Hepatocyte (in vitro differentiated cells): ENCODE measurements around the gene NUMA1. TPM values are rescaled to one million over a fixed set of nuclear protein-coding genes. Genes with fewer than 3 reads are reported as not detected.

ENCODE experiments used
- DNase-seq: peaks from one replicate; pipeline ENCODE4 v3.0.0-alpha.2; 2016; ENCODE audit warnings: low spot score
- H2AFZ ChIP-seq: fragments of 200-600 bp; sonication (generic); 2 replicates; pipeline ENCODE4 v1.6.0; 2016; ENCODE audit warnings: antibody characterized with exemption, mild to moderate bottlenecking
- H3K27ac ChIP-seq: fragments of 200-600 bp; sonication (generic); 2 replicates; pipeline ENCODE4 v1.5.1; 2016; ENCODE audit warnings: mild to moderate bottlenecking
- H3K27me3 ChIP-seq: fragments of 200-600 bp; sonication (generic); 2 replicates; pipeline ENCODE4 v1.6.1; 2016
- H3K36me3 ChIP-seq: fragments of 200-600 bp; sonication (generic); replicated peaks from 2 replicates; pipeline ENCODE4 v1.5.1; 2016; ENCODE audit warnings: low read depth; ENCODE audit not compliant: insufficient read depth
- H3K4me1 ChIP-seq: fragments of 200-600 bp; sonication (generic); 2 replicates; pipeline ENCODE4 v1.5.1; 2016; ENCODE audit warnings: mild to moderate bottlenecking, moderate library complexity; ENCODE audit not compliant: insufficient read depth
- H3K4me2 ChIP-seq: fragments of 200-600 bp; sonication (generic); 2 replicates; pipeline ENCODE4 v1.6.0; 2016
- H3K4me3 ChIP-seq: fragments of 200-600 bp; sonication (generic); 2 replicates; pipeline ENCODE4 v1.5.1; 2016; ENCODE audit warnings: mild to moderate bottlenecking
- H3K79me2 ChIP-seq: fragments of 200-600 bp; sonication (generic); 2 replicates; pipeline ENCODE4 v1.6.0; 2017; ENCODE audit warnings: mild to moderate bottlenecking
- H3K9me2 ChIP-seq: fragments of 200-600 bp; sonication (generic); replicated peaks from 2 replicates; pipeline ENCODE4 v1.6.0; 2017; ENCODE audit warnings: mild to moderate bottlenecking; ENCODE audit not compliant: insufficient read depth
- H3K9me3 ChIP-seq: fragments of 200-600 bp; sonication (generic); 2 replicates; pipeline ENCODE4 v1.5.1; 2016; ENCODE audit warnings: low read depth, mild to moderate bottlenecking
- H4K20me1 ChIP-seq: fragments of 200-600 bp; sonication (generic); 2 replicates; pipeline ENCODE4 v1.6.0; 2016; ENCODE audit warnings: mild to moderate bottlenecking; ENCODE audit not compliant: insufficient read depth, poor library complexity, severe bottlenecking
- EZH2 ChIP-seq: fragments of 200-600 bp; sonication (generic); IDR thresholded peaks from 2 replicates; pipeline ENCODE4 v1.6.1; 2016; ENCODE audit warnings: antibody characterized with exemption, mild to moderate bottlenecking, borderline replicate concordance
- EZH2phosphoT487 ChIP-seq: fragments of 200-600 bp; sonication (generic); IDR thresholded peaks from one replicate; pipeline ENCODE4 v1.6.1; 2018; ENCODE audit warnings: antibody characterized with exemption, mild to moderate bottlenecking, low read depth, moderate library complexity; ENCODE audit not compliant: unreplicated experiment, severe bottlenecking
- WGBS: methylation state at CpG from one replicate; pipeline ENCODE4 v1.1.6; 2016; ENCODE audit warnings: low lambda C conversion rate; ENCODE audit errors: missing lambda C conversion rate; 5-methylcytosine and 5-hydroxymethylcytosine counted together
- polyA plus RNA-seq: library from polyadenylated mRNA; unstranded; fragments of >200 nt; fragmentation: Nextera tagmentation; extraction: Ambion mirVana; gene quantifications from 2 replicates; pipeline ENCODE4 v1.2.1, GENCODE V29; 2016
- total RNA-seq: library from RNA; depleted of rRNA; stranded (reverse); fragments of >200 nt; gene quantifications from 2 replicates; pipeline ENCODE4 v1.2.3, GENCODE V29; 2014
- TF ChIP-seq, protein P1 (sequence below): fragments of 200-600 bp; sonication (generic); IDR thresholded peaks from 2 replicates; pipeline ENCODE4 v1.5.1; 2016; ENCODE audit warnings: antibody characterized with exemption, mild to moderate bottlenecking; ENCODE audit not compliant: poor library complexity

Gene NUMA1
- total and polyA plus RNA-seq, 2 experiments from 2014 or later: 103 to 140 TPM

DNA sequence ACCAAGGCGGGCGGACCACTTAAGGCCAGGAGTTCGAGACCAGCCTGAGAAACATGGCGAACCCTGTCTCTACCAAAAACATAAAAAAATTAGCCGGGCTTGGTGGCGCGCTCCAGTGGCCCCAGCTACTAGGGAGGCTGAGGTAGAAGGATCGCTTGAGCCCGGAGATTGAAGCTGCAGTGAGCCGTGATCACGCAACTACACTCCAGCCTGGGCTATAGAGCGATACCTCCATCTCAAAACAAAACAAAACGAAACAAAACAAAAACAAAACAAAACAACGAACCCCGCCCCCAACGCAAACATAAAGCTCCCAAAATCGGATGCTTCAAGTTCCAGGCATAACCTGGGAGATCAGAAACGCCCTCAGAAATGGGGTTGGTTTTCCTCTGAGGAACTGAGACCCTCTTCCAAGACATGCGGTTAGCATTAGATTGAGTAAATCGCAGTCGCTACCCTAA is 872 bp upstream of the NUMA1 start:
- Histone ChIP-seq H3K9me3 (no peaks in the 10 kb centered on the region), H3K4me1 (peaks cover 14% of the 10 kb centered on the region), H3K27ac (peak overlapping the region; percentile 78), H3K27me3 (no peaks in the 10 kb centered on the region), H4K20me1 (no peaks in the 10 kb centered on the region), H3K9me2 (no peaks in the 10 kb centered on the region), H3K36me3 (no peaks in the 10 kb centered on the region), H3K79me2 (peaks cover 36% of the 10 kb centered on the region), H3K4me3 (no peak overlapping the region), H2AFZ (peak overlapping the region; percentile 42), H3K4me2 (peak overlapping the region; percentile 75)
- TF ChIP-seq EZH2phosphoT487: no peak
- WGBS: 87% methylated on average over 21 of the region's 21 CpGs
- DNase-seq: no peak

DNA sequence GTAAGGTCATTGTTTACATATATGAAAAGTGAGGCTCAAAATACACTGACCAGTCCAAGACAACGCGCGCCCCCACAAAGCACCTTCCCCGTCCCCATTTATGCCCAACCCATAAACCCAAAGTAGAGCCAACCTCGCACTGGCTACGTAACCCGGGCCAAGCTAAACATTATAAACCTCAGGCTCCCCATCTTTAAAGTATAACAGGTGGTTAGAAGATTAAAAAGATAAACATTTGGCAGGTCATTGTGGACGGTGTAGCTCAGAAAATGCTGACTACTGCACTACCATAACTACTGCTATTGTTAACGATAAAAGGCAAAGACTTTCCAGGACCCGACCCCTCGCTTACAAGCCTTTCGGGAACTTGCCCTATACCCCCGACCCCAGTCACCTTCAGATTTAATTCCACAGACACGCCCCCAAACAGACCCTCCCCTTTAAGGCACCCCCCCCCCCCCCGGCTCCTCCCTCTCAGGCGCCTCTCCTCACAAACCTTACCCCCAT is 470 bp downstream of the NUMA1 start:
- TF ChIP-seq, protein P1, sequence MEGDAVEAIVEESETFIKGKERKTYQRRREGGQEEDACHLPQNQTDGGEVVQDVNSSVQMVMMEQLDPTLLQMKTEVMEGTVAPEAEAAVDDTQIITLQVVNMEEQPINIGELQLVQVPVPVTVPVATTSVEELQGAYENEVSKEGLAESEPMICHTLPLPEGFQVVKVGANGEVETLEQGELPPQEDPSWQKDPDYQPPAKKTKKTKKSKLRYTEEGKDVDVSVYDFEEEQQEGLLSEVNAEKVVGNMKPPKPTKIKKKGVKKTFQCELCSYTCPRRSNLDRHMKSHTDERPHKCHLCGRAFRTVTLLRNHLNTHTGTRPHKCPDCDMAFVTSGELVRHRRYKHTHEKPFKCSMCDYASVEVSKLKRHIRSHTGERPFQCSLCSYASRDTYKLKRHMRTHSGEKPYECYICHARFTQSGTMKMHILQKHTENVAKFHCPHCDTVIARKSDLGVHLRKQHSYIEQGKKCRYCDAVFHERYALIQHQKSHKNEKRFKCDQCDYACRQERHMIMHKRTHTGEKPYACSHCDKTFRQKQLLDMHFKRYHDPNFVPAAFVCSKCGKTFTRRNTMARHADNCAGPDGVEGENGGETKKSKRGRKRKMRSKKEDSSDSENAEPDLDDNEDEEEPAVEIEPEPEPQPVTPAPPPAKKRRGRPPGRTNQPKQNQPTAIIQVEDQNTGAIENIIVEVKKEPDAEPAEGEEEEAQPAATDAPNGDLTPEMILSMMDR: no peak
- TF ChIP-seq EZH2 (no peak), EZH2phosphoT487 (no peak)
- H3K79me2 ChIP-seq: peaks cover 50% of the 10 kb centered on the region
- H3K27ac ChIP-seq: peak overlapping the region; percentile 47
- peak; percentile 27 for DNase-seq
- H3K9me2 ChIP-seq: no peaks in the 10 kb centered on the region
- H3K36me3 ChIP-seq: no peaks in the 10 kb centered on the region
- no peaks in the 10 kb centered on the region for H3K9me3 ChIP-seq
- H3K27me3 ChIP-seq: no peaks in the 10 kb centered on the region
- peak overlapping the region; percentile 39 for H2AFZ ChIP-seq
- H4K20me1 ChIP-seq: no peaks in the 10 kb centered on the region
- 7% methylated on average over 12 of the region's 16 CpGs for WGBS
- H3K4me2 ChIP-seq: peak overlapping the region; percentile 90
- H3K4me3 ChIP-seq: peak overlapping the region; percentile 26
- peaks cover 14% of the 10 kb centered on the region for H3K4me1 ChIP-seq

DNA sequence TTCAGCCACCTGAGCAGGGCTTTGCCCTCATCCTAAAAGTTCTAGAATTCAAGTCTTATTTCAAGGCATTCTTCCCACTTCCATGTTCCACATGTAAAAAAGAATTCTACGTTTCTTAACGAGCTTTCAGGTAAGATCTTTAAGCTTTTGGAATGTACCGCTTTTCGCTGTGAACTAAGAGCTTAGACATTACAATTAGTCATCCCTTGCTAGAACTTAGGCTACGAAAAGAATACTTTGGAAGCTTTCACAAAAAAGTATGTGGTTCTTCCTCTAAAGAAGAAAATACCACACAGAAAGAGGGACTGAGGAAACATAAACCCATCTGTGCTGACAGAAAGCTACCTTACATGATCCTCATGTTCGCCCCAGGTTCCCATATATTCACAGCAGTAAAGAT is 1.9 kb downstream of the NUMA1 start:
- no peak overlapping the region for H3K4me3 ChIP-seq
- peak overlapping the region; percentile 90 for H3K4me2 ChIP-seq
- H3K79me2 ChIP-seq: peaks cover 64% of the 10 kb centered on the region
- no peak for DNase-seq
- 75% methylated on average over 6 of the region's 6 CpGs for WGBS
- H3K9me2 ChIP-seq: no peaks in the 10 kb centered on the region
- no peaks in the 10 kb centered on the region for H3K9me3 ChIP-seq
- H3K27ac ChIP-seq: peak overlapping the region; percentile 47
- TF ChIP-seq EZH2phosphoT487 (no peak), EZH2 (no peak)
- TF ChIP-seq, protein P1: no peak
- H3K36me3 ChIP-seq: no peaks in the 10 kb centered on the region
- no peaks in the 10 kb centered on the region for H3K27me3 ChIP-seq
- H3K4me1 ChIP-seq: peaks cover 14% of the 10 kb centered on the region
- no peak overlapping the region for H2AFZ ChIP-seq
- H4K20me1 ChIP-seq: no peaks in the 10 kb centered on the region

DNA sequence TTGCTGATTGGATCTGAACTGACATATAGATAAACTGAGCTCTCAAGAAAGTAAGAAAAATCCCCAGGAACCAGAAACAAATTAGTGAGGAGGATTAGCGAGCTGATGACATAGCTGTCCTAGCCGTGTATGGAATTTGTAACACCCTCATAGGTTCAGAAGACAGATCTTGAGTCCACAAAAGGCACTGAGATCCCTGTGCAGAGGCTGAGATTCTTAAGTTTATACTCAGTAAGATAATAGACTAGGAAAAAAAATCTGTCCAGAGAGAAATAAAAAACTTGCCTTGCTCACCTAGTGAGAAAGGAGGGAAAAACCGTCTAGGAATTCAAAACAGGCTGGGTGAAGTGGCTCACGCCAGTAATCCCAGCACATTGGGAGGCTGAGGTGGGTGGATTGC is 4.6 kb downstream of the NUMA1 start:
- no peak overlapping the region for H2AFZ ChIP-seq
- H3K27ac ChIP-seq: no peak overlapping the region
- no peaks in the 10 kb centered on the region for H3K9me3 ChIP-seq
- H3K79me2 ChIP-seq: peaks cover 89% of the 10 kb centered on the region
- no peak overlapping the region for H3K4me3 ChIP-seq
- H4K20me1 ChIP-seq: no peaks in the 10 kb centered on the region
- H3K4me1 ChIP-seq: peaks cover 15% of the 10 kb centered on the region
- no peaks in the 10 kb centered on the region for H3K27me3 ChIP-seq
- no peak overlapping the region for H3K4me2 ChIP-seq
- 78% methylated on average over 4 of the region's 4 CpGs for WGBS
- no peaks in the 10 kb centered on the region for H3K36me3 ChIP-seq
- TF ChIP-seq EZH2phosphoT487: no peak
- no peak for TF ChIP-seq EZH2
- TF ChIP-seq, protein P1: no peak
- no peaks in the 10 kb centered on the region for H3K9me2 ChIP-seq
- no peak for DNase-seq
